ENCODE results near the gene PPP2R2B. TPM values are rescaled to one million over a fixed set of nuclear protein-coding genes. Genes with fewer than 3 reads are reported as not detected.
"Not testable (repeated sequence)": the region's sequence is repeated elsewhere in the genome, so short reads cannot be mapped to it uniquely, and the experiment has no call there.

Gene PPP2R2B
- total RNA-seq, 1 donor from 2014 or later: not detected

DNA sequence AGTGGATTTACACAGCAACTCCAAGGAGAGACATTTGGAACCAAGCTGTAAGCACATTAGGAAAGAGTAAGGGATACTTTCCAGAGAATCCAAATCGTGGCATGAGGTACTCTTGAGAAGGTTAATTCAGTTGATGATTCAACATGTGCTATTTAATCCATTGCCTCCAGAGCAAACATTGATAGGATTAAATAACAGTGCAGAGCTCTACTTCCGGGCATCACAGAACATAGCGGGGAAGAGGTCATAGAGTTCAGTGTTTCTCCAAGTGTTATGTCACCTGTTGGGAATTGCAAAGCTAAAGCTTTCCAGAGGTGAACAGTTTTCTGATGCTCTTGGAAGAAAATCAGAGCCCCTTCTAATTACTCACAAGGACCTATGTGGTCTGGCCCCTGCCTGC, 127.5 kb downstream of the PPP2R2B start:
- H3K9me3 Mint-ChIP-seq: peaks cover 9% of the 10 kb centered on the region
- DNase-seq: no peak
- no peaks in the 10 kb centered on the region for H3K36me3 Mint-ChIP-seq (ENCODE audit: low read depth)
- H3K27ac Mint-ChIP-seq: no peak overlapping the region
- H3K4me3 Mint-ChIP-seq: no peak overlapping the region
- intact Hi-C loops (cut with micrococcal nuclease): no loop called here
- no peaks in the 10 kb centered on the region for H3K27me3 Mint-ChIP-seq
- peaks cover 23% of the 10 kb centered on the region for H3K4me1 Mint-ChIP-seq

DNA sequence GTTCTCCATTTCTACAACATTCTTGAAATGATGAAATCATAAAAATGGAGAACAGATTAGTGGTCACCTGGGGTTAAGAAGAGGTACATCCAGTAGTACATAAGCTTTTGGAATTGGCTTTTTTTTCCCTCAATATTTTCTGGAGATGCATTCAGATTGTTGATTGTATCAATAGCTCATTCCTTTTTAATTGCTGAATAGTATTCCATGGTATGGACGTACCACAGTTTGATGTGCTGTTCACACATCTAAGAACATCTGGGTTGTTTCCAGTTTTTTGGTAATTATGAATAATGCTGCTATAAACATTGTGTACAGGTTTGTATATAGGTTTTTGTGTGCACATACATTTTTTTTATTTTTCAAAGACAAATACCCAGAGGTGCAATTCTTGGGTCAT, 130.0 kb downstream of the PPP2R2B start:
- Mint-ChIP-seq H3K4me1 (peaks cover 22% of the 10 kb centered on the region), H3K27ac (no peak overlapping the region), H3K9me3 (peaks cover 9% of the 10 kb centered on the region), H3K36me3 (ENCODE audit: low read depth) (no peaks in the 10 kb centered on the region), H3K27me3 (no peaks in the 10 kb centered on the region), H3K4me3 (no peak overlapping the region)
- DNase-seq: no peak
- intact Hi-C loops (cut with micrococcal nuclease): no loop called here

DNA sequence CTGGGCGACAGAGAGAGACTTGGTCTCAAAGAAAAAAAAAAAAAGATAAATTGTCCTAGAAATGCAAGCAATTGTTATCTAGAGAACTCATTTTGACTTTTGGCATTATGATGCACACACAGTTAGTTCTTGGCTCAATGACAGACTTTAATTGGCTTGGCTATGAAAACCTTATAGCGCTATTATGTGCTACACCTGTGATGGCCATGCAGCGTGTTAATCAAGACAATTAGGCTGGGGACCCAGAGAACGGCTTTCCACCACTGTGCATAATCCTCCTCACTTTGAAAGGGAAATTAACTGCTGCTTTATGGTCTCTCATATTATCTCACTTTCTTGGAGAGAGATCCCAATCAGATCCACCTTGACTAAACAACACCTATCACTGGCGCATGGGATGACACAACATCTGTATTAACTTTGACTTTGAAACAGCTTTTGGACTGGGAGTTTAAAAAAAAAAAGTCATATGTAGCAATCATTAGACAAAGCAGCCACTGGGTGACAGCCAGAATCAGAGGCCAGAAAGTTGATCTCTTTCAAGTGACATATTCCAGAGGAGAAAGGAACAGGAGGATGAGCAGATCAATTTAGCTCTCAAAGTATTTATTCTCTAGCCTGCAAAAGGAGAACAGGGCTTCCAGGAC, 132.5 kb downstream of the PPP2R2B start:
- H3K4me1 Mint-ChIP-seq: no peaks in the 10 kb centered on the region
- H3K27ac Mint-ChIP-seq: no peak overlapping the region
- H3K27me3 Mint-ChIP-seq: no peaks in the 10 kb centered on the region
- no peak overlapping the region for H3K4me3 Mint-ChIP-seq
- intact Hi-C loops (cut with micrococcal nuclease): no loop called here
- H3K9me3 Mint-ChIP-seq: peaks cover 5% of the 10 kb centered on the region
- no peak for DNase-seq
- H3K36me3 Mint-ChIP-seq (ENCODE audit: low read depth): no peaks in the 10 kb centered on the region

DNA sequence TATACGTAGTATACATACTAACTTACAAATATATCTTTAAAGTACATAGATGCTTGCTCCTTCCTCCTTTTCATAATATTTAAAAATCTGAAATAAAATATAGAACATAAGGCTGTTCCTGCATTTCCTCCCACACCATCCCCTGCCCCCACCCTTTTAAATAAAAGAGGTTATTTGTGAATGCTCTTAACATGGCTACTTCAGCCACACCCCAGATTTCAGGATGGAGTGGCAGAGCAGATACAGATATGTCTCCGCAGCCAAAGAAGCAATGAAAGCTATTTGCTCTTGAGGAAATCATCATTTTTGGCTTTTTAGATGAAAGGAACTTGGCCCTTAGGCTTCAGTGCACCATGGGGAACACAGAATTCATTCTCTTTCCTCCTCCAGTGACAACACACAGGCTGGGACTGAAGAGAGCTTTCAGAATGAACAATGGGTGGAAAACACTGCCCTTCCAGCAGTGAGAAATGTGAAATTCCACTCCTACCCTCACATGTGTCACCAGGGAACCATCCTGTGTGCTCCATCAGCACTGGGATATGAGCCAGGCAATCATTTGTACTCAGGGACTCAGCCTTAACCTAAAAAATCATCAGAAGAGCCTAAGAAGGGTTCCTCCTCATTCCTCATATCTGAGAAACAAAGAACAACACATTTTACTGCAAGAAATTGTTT, 134.3 kb downstream of the PPP2R2B start:
- Mint-ChIP-seq H3K4me3 (no peak overlapping the region), H3K9me3 (peaks cover 5% of the 10 kb centered on the region), H3K27ac (no peak overlapping the region), H3K36me3 (ENCODE audit: low read depth) (no peaks in the 10 kb centered on the region), H3K4me1 (no peaks in the 10 kb centered on the region), H3K27me3 (no peaks in the 10 kb centered on the region)
- DNase-seq: no peak
- intact Hi-C loops (cut with micrococcal nuclease): no loop called here

DNA sequence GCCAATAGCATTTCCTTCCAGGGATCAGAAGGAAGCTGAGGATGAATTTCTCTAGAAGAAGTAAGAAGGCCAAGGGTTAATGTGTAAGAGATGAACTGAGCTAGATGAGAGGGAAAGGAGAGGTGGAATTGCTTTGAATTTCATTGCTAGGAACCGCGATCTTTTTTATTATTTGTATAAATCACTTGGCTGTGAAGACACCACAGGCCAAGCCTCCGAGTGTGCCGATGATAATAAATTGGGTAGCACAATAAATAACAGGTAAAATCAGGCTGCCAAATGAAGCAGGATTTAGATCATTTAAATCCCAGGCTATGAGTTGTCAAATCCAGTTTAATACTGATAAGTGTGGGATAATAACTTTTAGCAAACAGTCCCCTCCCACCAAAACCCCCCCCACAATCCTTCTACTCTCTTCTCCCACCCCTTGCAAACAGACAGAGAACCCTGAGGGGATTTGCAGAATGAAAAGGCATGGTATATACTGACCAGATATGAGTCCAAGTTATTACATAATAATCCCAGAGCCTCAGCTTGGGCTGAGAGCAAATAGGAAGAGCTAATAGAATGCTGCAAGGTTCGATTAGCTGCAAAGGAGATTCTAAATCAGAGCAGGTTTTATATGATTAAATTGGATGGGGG, 143.5 kb downstream of the PPP2R2B start:
- no peak overlapping the region for H3K27ac Mint-ChIP-seq
- H3K27me3 Mint-ChIP-seq: no peaks in the 10 kb centered on the region
- intact Hi-C loops (cut with micrococcal nuclease): no loop called here
- H3K36me3 Mint-ChIP-seq (ENCODE audit: low read depth): no peaks in the 10 kb centered on the region
- no peak for DNase-seq
- no peaks in the 10 kb centered on the region for H3K9me3 Mint-ChIP-seq
- no peak overlapping the region for H3K4me3 Mint-ChIP-seq
- no peaks in the 10 kb centered on the region for H3K4me1 Mint-ChIP-seq

DNA sequence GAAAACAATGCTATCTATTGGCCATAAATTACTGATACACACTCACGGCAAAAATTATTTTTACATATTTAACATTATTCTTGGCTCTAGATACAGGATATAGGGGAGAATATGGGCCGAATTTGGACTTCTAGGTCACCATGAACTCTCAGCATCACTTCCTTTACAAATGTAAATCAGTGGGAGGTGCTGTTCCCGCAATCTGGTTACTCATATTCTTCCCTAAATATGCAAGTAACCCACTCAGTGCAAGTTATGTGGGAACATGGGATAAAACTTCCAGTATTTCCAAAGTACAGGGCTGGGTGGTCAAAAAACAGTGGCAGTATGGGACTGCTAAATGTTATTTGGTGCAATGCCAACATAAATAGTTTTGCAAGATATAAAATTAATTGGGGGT, 145.6 kb downstream of the PPP2R2B start:
- Mint-ChIP-seq H3K4me1 (no peaks in the 10 kb centered on the region), H3K27ac (no peak overlapping the region), H3K27me3 (no peaks in the 10 kb centered on the region), H3K4me3 (no peak overlapping the region), H3K9me3 (peaks cover 7% of the 10 kb centered on the region), H3K36me3 (ENCODE audit: low read depth) (no peaks in the 10 kb centered on the region)
- intact Hi-C loops (cut with micrococcal nuclease): no loop called here
- DNase-seq: no peak

DNA sequence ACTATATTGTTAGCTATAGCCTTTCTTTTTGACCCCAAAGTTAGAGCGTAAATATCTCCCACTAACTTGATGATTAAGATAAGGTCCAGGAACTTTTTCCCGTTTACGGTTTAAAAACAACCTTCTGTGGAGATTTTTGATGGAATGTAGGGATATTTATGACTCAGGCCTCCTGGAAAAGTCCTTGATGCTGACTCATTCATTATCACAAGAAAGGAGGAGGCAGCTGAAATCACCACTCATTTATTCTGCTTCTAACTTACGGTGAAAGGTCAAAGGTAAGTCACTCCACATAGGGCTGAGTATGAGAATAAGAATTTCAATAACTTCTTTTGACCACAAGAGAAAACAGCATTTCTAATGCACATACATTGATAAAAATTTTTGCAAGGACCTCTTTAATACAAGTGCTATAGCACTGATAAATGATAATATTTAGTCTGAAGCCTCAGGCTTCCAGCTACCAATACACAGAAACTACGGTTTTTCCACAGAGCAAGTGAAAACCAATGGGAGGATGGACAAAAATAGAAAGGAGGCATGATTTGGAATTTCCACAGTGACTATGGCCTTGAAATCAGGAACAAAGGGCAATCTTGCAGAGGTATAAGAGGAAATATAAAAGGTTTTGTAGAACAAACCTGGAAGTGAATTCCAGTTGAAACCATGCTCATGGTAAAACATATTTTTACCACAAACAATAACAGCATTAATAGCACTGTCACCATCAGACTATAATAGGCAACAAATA, 146.5 kb downstream of the PPP2R2B start:
- Mint-ChIP-seq H3K27me3 (no peaks in the 10 kb centered on the region), H3K4me1 (no peaks in the 10 kb centered on the region), H3K4me3 (no peak overlapping the region), H3K27ac (no peak overlapping the region), H3K9me3 (peaks cover 7% of the 10 kb centered on the region), H3K36me3 (ENCODE audit: low read depth) (no peaks in the 10 kb centered on the region)
- DNase-seq: no peak
- intact Hi-C loops (cut with micrococcal nuclease): no loop called here

DNA sequence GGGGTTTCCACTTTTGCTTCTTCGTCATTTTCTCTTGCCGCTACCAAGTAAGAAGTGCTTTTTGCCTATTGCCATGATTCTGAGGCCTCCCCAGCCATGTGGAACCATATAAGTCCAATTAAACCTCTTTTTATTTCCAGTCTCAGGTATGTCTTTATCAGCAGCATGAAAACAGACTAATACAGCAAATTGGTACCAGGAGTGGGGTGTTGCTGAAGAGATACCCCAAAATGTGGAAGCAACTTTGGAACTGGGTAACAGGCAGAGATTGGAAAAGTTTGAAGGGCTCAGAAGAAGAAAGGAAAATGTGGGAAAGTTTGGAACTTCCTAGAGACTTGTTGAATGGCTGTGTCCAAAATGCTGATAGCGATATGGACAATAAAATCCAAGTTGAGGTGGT, 149.8 kb downstream of the PPP2R2B start:
- intact Hi-C loops (cut with micrococcal nuclease); H3K9me3 Mint-ChIP-seq; H3K4me1 Mint-ChIP-seq: not testable (repeated sequence)

DNA sequence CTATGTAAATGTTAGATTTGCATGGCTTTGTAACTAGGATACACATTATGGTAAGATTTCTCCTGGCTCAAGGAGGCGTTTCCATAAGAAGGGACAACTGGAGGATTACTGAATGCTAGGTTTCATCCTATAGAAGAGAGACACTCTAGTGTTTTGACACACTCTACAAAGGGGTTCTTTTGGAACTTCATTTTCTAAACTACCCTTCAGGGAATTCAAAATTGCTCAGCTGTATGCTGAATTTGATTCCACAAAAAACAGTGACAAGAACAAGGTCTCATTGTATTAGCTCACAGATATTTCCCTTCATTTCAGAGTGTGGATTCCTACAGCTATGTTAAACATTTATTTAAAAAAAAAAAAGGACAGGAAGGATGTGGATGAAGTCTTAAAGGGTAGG, 151.7 kb downstream of the PPP2R2B start:
- DNase-seq: no peak
- peaks cover 11% of the 10 kb centered on the region for H3K9me3 Mint-ChIP-seq
- H3K36me3 Mint-ChIP-seq (ENCODE audit: low read depth): no peaks in the 10 kb centered on the region
- no peaks in the 10 kb centered on the region for H3K4me1 Mint-ChIP-seq
- intact Hi-C loops (cut with micrococcal nuclease): no loop called here
- H3K4me3 Mint-ChIP-seq: no peak overlapping the region
- H3K27ac Mint-ChIP-seq: no peak overlapping the region
- H3K27me3 Mint-ChIP-seq: no peaks in the 10 kb centered on the region

More for the DNA sequence above, 149.8 kb downstream of the PPP2R2B start:
- not testable (repeated sequence) for H3K4me3 Mint-ChIP-seq; H3K27me3 Mint-ChIP-seq; DNase-seq; H3K36me3 Mint-ChIP-seq (ENCODE audit: low read depth); H3K27ac Mint-ChIP-seq

DNA sequence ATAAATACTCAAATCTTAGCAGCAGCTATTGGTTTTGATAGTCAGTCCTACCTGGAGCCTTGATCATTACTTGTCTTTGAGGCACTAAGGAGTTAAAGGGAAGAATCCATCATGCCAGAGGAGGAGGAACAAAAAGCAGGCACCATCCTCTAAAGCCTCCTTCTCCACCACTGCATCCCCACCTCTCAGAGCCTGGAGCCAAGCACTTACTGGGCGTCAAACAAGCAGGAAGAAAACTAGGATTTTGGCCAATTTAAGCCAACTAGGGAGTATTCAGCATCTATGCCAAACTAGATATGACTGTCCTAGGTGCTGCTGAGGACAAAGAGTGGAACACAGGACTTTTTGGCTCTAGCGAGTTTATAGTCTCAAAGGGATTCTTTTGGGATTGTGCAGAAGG, 152.5 kb downstream of the PPP2R2B start:
- Mint-ChIP-seq H3K27ac (no peak overlapping the region), H3K36me3 (ENCODE audit: low read depth) (no peaks in the 10 kb centered on the region), H3K4me3 (no peak overlapping the region), H3K27me3 (no peaks in the 10 kb centered on the region), H3K9me3 (peaks cover 11% of the 10 kb centered on the region), H3K4me1 (no peaks in the 10 kb centered on the region)
- DNase-seq: no peak
- intact Hi-C loops (cut with micrococcal nuclease): no loop called here

DNA sequence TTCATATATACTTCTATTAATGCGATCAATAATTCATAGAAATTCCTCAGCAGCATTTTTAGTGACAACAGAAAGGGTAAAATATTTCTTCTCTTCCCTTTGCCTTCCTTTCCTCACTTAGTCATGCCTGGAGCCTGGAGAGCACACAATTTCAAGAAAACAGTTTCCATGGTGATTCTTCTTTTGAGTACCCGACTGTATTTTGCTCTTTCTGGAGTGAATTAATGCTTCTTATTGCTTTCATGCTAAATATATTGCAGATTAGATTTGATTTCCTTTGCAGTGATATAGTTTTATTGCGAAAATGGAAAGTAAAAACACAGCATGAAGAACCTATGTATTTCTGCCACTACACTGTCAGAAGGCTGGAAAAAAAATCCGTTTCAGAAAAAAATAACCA, 153.5 kb downstream of the PPP2R2B start:
- Mint-ChIP-seq H3K9me3 (peaks cover 11% of the 10 kb centered on the region), H3K27me3 (no peaks in the 10 kb centered on the region), H3K4me1 (no peaks in the 10 kb centered on the region), H3K4me3 (no peak overlapping the region), H3K36me3 (ENCODE audit: low read depth) (no peaks in the 10 kb centered on the region), H3K27ac (no peak overlapping the region)
- DNase-seq: no peak
- intact Hi-C loops (cut with micrococcal nuclease): no loop called here

DNA sequence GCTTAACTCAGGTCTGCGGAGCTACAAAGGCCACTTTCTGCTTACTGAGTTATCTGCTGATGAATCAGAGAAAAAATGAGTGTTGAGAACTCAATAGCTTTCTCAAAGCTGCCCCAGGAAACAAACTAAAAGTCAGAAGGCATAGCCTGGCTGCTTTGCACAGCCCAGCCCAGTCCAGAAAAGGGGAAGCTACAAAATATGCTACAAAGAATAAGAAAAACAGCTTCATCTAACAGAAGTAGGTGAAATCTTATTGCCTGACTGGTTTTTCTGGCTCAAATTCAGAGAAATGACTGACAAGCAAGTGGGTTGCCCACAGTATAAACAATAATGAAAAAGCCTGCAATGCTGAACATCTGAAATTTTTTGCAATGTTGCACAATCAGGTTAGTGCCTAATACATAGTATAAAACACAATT, 156.2 kb downstream of the PPP2R2B start:
- H3K4me3 Mint-ChIP-seq: no peak overlapping the region
- H3K4me1 Mint-ChIP-seq: no peaks in the 10 kb centered on the region
- H3K27ac Mint-ChIP-seq: no peak overlapping the region
- H3K27me3 Mint-ChIP-seq: no peaks in the 10 kb centered on the region
- intact Hi-C loops (cut with micrococcal nuclease): no loop called here
- DNase-seq: no peak
- no peaks in the 10 kb centered on the region for H3K36me3 Mint-ChIP-seq (ENCODE audit: low read depth)
- H3K9me3 Mint-ChIP-seq: peaks cover 4% of the 10 kb centered on the region

DNA sequence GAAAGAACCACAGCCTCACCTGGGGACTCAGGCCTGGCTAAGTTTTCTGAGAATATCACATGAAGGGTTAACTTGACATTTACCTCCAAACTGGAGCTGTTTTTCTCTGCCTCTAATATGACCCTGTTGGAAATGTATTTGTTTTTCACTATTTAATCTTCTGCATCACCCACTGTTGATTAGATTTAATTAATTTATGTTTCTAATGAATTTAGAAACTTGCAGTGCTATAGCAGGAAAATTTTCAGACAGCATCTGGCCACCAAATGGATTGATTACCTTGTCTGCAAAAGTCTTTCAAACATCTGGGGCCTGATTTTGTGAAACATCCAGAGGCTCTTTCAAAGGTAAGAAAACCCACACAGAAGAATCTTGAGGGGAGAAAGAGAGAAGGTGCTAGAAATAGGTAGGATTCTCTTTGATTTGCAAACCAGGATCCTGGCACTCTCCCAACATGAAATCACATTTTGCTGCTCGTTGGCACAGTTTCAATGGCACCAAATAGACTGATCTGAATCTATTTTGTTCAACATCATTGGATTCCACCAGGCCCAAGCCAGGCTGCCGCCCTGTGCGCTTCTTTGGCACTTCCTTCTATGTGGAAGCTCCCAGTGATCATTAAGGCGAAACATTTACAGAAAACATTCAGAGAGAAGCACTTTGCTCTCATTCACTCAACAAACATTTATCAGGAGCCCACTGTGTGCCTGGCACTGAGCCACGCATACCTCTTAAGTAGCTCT, 157.3 kb downstream of the PPP2R2B start:
- Mint-ChIP-seq H3K27ac (no peak overlapping the region), H3K27me3 (peaks cover 3% of the 10 kb centered on the region)
- DNase-seq: no peak

More for the DNA sequence above, 157.3 kb downstream of the PPP2R2B start:
- H3K4me1 Mint-ChIP-seq: no peaks in the 10 kb centered on the region
- no peaks in the 10 kb centered on the region for H3K36me3 Mint-ChIP-seq (ENCODE audit: low read depth)
- peaks cover 4% of the 10 kb centered on the region for H3K9me3 Mint-ChIP-seq
- intact Hi-C loops (cut with micrococcal nuclease): no loop called here
- no peak overlapping the region for H3K4me3 Mint-ChIP-seq
